Measurements from ENCODE around the gene GPNMB.
"Not testable (repeated sequence)": the region's sequence is repeated elsewhere in the genome, so short reads cannot be mapped to it uniquely, and the experiment has no call there.

Gene GPNMB

DNA sequence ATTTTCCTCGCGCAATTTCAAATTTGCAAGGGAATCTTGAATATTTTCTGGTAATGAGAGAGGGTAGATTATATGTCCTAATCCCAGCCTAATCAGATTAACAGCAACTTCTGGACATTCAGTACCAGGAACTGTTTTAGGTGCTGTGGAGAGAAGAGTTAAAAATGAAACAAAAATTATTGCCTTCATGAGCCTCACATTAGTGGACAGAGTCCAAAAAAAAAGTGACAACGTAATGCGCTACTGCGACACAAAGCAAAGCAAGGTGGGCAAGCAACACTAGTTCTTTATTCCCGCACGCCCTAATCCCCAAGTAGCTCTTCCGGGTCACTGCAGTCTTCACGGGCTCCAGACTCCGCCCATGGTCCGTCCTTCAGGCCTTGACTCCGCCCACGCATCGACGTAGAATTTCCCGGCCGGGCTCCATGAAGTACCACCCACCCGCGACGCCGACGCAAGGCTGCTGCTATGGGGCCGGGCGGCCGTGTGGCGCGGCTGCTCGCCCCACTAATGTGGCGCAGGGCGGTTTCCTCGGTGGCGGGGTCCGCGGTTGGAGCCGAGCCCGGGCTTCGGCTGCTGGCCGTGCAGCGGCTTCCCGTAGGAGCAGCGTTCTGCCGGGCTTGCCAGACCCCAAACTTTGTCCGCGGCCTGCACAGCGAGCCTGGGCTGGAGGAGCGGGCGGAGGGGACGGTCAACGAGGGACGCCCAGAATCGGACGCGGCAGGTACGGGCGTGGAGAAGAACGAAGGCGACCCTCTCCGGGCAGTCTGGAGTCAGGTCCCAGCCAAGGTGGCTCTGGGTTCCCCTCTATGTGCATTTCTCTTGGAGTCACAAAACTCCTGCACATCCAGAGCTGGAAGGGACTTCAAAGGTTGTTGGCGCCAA, 52.6 kb downstream of the GPNMB start, which contains the start of gene MALSU1:
Gene MALSU1, plus strand, starts transcription at position 455 of the 885 bp plus-strand sequence. Its CDS starts 14 bp downstream, at position 469.
- peak; percentile 93 to 96 for DNase-seq (ENCODE audit: low read depth in 2 of 2, low spot score in 1 of 2)

DNA sequence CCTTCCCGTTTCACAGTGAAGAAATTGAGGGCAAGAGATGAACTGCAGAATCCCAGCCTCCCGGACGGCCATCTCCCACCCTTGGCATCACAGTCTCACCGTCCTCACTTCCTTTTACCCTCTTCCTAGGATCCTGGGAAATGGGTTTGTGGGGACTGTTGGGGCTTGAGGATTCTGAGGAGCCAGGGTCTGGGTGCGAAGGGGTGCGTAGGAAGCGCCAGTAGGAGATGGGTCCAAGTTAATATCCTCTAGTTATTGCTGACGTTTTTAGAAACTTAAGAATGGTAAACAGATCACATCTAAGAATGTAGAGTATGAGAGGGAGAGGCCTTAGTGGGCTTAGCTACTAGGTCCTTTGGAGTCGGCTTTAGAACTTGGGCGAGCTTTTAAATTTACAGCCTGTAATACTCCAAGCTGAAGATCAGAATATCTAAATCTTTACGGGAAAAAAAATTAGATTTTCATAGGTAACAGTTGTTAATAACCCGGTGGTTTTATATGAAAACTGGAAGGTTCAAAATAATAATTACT, 53.3 kb downstream of the GPNMB start:
- DNase-seq (ENCODE audit: low read depth in 2 of 2, low spot score in 1 of 2): no peak

DNA sequence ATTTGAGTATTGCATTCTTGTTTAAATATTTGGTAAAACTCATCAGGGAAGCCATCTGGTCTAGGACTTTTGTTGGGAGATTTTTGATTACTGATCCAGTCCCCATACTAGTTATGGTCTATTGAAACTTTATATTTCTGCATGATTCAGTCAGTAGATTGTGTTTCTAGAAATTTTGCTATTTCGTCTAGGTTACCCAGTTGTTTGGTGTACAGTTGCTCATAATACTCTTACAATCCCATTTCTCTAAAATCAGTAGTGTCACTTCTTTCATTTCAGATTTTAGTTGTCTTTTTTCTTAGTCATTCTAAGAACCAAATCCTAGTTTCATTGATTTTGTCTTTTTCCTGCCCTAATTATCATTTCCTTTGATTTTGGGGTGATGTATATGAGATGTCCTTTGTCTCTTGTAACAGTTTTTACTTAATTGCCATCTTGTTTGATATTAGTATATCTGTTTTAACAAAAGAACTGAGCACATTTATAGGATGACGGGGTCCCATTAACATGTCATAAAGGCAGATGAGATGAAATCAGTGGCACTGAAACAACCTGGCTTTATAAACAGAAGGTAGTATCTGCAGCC, 60.5 kb downstream of the GPNMB start:
- DNase-seq (ENCODE audit: low read depth in 2 of 2, low spot score in 1 of 2): no peak

DNA sequence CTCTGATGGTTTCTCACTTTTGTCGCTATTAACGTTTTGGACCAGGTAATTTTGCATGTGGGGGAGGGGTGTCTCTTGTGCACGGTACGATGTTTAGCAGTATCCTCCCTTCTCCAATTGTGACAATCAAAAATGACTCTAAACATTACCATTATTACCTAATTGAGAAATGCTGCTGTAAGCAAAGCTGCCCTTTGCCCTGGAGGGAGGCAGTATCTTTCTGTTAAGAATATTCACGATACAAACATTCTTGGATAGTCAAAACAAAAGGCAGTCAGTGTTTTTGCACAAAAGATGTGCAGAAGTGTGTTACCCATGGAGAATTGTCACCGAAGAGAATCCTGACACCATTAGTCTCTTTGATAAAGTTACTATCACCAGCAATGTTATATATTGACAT, 62.2 kb downstream of the GPNMB start:
- DNase-seq (ENCODE audit: low read depth in 2 of 2, low spot score in 1 of 2): no peak

DNA sequence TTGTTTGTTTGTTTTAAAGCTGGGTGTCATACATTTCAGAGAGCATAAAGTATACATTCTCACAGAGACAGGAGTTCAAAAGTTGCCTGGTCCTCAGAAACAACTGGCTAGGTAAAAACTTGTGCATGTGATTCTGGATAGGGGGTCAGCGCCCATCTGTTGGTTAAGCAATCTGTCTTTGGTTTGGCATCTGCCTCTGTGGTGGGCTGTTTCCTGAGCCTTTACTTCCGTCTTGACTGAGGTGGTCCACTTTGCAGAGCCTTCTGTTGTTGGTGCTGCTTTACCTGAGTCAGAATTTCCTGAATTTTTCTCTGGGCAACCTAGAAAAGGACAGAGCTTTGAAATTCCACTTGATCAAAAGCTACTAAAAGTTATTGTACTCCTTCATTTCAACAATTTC, 65.6 kb downstream of the GPNMB start:
- not testable (repeated sequence) for DNase-seq (ENCODE audit: low read depth in 2 of 2, low spot score in 1 of 2)

DNA sequence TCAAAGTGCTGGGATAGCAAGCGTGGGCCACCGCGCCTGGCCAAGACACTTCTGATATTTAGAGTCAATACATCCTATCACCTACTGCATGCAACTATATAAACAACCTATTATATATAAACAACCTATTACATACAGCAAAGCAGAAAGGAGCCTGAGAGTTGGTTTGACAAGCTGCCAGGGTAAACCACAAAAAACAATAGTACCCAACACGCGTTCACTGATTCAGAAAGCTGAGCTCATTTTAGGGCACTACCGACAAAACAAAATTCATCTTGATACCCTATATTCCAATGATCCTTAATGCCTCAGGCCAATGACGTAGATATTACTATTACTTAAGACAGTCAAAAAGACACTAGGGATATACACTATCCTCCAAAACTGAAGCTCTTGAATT, 68.8 kb downstream of the GPNMB start:
- no peak for DNase-seq (ENCODE audit: low read depth in 2 of 2, low spot score in 1 of 2)
